HG03066 (cell line): ENCODE data around the gene NFATC1.

Source experiments
- ATAC-seq: cut with Tn5 transposase; IDR thresholded peaks from one replicate; pipeline ENCODE4 v1.9.1; 2021; ENCODE audit warnings: low read depth; ENCODE audit not compliant: unreplicated experiment

The NFATC1 gene

DNA sequence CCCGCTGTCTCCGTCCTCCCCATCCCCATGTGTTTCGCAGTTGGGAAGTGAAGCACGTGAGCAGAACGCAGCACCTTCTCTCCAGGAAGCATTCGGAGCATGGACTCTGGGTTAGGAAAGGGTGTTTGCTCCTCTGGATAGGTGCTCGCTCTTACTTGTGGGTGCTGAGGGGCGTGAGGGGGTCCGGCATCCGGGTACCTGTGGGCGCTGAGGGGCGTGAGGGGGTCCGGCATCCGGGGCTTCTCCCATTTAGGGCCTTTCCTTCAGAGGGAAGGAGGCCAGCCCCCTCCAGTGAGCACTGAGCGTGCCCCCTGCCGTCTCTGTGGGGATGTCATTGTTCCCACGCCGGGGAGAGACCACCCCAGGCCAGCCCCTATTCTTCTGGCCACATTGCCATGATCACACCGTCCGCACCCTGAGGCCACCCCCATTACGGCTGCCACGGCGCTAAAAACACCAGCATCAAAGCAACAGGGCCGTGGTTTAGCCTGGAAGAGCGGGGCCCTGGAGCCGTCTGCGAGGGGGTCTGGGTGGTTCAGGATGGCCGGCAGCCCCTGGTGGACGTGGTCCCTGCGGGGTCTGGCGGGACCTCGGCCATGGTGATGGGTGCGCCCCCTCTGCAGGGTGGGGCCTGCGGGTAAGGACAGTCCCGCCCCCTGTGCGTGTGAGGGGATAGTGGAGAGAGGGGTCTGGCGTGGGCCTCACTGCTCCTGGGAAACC lies 41.0 kb downstream of the NFATC1 start:
- ATAC-seq = no peak

- no peak for ATAC-seq
Measured at GRCh38 chr18:79438089-79438897, 42.6 kb downstream of the NFATC1 start.

DNA sequence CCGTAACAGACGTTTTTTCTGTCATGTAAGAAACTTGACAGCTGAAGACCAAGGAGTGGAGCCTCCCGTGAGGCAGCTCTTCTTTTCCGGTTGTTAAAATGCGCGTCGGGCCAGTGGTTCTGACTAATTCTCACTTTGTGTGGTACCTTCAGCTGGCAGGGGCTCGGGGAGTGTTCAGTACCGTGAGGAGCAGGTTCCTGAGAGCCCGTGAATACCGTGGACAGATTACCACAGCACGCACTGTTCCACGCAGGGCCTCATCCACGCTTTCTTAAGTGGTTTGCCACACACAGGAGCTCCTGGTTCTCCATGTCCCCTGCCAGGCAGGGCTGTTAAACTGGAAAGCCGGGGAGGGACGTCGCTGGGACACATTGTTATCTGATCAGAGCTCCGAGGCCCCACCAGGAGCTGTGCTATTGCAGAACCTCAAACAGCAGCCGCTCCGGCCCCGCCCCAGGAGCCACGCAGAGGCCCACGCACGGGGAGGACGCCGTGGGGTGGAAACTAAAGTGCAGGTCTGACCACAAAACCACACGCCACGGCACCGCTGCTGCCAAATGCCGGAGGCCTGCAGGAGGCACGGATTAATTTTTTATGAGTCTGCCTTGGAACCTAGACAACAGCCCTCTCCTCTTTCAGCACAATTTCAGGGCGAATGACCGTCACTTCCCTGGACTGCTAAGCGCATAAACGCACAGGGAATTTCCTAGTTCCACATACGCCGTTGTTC lies 43.3 kb downstream of the NFATC1 start:
- ATAC-seq = no peak

GRCh38 chr18:79439628-79440023 lies 43.9 kb downstream of the NFATC1 start:
- no peak for ATAC-seq

DNA sequence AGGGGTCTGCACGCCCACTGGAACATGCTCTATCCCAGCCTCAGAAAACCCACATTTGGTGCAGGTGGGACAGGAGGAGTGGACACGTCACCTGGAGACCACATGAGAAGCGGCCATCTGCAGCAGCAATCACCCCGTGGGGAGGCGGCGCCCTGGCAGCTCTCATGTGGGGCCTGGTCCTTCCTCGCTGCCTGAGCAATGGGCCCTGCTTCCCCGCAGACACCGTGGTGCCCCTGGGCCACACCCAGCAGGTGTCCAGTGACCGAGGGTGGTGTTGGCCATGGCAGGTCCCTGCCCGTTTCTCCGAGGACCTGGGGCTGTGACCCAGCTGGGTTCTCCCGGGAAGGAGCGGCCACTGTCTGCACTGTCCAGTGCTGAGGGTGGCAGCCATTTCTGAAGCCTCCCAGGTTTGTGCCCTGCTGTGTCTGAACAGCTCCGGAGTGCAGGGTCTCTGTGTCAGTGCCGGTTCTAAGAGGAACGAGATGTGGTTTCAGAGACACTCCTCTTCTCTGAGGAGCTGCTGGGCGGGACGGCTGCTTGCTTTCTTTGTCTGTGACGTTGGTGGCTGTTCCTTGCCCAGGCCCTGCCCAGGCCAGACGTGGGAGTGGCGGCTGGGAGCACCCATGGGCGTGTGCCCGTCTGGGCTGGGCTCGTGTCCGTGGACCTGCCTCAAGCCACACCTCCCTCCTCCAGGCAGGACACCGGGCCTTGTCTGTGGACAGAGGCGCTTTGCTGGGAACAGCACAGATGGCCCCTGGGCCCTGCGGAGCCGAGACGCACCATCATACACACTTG lies 44.8 kb downstream of the NFATC1 start:
- no peak for ATAC-seq

GRCh38 chr18:79441420-79441819 lies 45.7 kb downstream of the NFATC1 start:
- ATAC-seq = no peak

DNA sequence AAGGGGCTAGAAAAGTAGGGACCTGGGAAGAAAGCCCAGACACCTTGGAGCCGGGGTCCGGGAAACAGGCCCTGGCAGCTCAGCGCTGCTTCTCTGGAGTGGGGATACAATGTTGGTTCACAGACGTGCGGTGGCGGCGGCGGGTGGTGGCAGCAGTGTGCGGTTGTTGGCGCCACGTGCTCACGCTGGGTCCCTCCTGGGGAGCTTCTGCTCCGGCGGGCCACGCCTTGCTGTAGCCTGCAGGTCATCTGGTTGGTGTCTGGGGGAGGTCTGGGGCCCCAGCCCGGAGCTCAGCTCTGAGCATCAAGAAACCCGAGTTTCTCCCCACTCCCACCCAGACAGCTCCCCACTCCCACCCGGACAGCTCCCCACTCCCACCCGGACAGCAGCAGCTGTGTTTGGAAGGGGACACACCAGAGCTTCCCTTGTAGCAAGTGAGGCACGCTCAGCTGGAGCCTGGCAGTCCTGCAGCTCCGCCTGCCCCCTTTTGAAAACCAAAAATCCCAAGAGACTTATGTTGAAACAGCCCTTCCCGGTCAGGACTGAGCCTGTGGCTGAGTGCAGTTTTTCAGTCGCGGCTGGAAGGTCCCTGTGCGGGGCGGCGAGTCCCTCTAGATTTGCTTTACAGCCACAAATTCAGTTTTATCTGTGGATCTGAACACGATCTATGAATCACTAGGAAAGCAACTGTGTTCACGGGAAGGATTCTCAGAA lies 46.9 kb downstream of the NFATC1 start:
- no peak for ATAC-seq

DNA sequence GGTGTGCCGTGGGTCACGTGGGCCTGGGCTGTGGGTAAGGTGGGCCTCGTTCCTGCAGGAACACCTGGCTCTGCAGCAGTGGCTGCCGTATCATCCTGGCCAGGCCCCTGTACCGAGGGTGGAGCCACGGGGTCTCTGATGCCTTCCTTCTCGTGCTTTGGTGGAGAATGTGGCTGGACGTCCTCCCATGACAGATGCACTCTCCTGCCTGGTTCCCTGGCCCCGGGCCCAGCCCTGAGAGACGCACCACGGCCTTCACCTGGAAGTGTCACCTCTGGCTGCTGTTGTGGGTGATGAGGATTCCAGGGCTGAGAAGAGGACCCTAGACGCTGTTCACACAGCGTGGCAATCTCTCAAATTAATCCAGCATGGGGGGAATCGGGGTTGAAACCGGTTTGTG lies 49.5 kb downstream of the NFATC1 start:
- ATAC-seq = no peak

DNA sequence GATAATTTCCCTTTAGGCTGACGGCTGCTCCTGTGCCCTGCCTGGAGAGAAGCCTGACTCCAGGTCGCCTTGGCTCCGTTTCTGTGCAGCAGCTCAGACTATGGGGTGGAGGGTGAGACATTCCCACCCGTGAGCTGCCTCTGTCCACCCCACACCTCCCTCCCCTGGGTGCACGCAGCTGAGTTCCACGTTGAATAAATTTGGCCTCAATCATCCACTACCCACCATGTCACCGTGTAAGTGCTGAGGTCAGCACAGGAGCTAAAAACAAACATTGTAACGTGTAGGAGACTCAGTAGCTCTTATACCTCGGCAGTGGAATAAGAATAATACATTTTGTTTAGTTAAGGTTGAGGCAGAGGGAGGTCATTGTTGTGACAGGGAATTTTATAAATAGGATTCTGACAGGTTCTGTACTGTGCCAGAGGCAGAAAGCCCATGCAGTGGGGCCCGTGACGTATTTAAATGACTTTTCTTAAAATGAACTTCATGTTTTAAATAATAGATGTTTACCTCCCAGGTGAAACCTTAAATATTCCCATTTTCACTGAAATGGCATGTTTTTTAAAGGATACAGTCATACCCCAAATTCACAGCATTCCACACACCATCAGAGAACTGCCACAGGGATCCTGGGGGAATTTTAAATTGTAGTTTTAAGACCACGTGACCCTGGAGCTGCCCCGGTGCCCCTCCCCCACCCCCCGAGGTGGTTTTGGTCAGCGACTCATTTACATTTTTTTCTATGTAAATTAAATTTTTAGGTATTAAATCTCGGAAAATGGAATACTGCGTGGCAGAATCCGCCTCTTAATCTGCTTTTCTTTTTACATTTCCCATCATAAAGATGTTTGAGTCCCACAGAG lies 50.2 kb downstream of the NFATC1 start:
- no peak for ATAC-seq

- ATAC-seq = no peak
Measured at GRCh38 chr18:79446931-79447330, 51.2 kb downstream of the NFATC1 start.

GRCh38 chr18:79447703-79448367 lies 52.1 kb downstream of the NFATC1 start:
- no peak for ATAC-seq

- no peak for ATAC-seq
Measured at GRCh38 chr18:79448621-79449020, 52.9 kb downstream of the NFATC1 start.

DNA sequence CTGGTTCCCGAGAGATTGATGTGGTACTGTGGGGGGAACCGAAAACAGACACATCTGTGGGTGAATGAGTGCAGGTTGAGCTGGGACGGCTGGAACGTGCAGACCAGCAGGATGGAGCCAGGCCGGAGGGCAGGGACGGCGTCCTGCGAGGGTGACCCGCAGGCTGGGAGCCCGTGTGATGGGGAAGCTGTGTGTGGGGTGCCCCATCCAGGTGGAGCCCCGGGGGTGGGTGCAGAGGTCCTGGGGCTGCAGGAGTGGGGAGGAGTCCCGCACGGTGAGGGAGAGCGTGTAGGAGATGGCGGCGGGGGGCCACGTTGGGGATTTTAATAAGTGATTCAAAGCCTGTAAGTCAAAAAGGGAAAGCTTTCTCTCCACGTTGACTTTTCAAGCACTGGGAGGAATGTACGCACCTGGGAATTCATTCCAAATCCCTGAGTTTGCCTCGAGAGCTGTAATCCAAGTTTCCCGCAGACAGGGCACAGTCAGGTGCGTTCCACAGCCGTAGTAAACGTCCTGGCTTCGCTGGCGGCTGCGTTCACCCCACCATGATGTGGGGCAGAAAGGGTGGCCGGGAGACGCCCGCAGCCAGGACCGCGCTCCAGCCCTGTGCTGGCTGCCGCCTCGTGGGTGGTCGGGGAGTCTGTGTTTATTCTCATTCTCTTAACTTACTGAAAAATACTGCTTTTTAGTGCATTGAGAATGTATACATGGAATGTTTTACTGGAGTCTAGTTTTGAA lies 54.0 kb downstream of the NFATC1 start:
- ATAC-seq = no peak

GRCh38 chr18:79450289-79451080 lies 54.8 kb downstream of the NFATC1 start:
- no peak for ATAC-seq

GRCh38 chr18:79451237-79452125 lies 55.8 kb downstream of the NFATC1 start:
- ATAC-seq = no peak
